ENCODE data around the gene DAPK2. TPM values are rescaled to one million over a fixed set of nuclear protein-coding genes. Genes with fewer than 3 reads are reported as not detected.
A peak's percentile ranks its signal among the peaks of the same experiment; 100 is the strongest.

DAPK2 gene
- total RNA-seq, 6 experiments from 2014 or later, result 2.1 to 5.7 (median 5.1) TPM

DNA sequence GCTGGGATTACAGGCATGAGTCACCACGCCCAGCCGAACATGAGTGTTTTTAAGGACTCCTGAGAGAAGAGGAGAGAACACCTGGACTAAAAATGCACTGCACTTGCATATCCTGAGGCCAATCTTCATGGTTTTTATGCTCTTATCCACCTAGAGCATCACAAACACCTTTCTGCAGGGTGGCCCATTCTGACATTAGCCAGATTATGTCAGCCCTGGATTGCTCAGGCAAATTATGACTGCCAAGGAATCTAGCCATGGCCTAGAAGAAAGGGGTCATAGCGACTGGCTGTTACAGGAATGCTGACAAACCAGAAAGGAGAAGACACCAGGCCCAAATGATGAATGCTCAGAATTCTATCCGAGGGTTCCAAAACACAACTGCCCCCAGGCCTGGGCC lies 171.7 kb downstream of the DAPK2 start:
- Mint-ChIP-seq H3K36me3 (ENCODE audit: low read depth) (no peaks in the 10 kb centered on the region), H3K4me1 (ENCODE audit: low read depth) (peaks cover 19% of the 10 kb centered on the region), H3K9me3 (no peaks in the 10 kb centered on the region), H3K27me3 (ENCODE audit: insufficient read depth) (peaks cover 21% of the 10 kb centered on the region), H3K27ac (no peak overlapping the region), H3K4me3 (no peak overlapping the region)
- no peak for DNase-seq
- no peak for TF ChIP-seq CTCF (IDR thresholded peaks at IDR 0.05)

GRCh38 chr15:63872759-63873510 lies 173.3 kb downstream of the DAPK2 start:
- peaks cover 18% of the 10 kb centered on the region for H3K27me3 Mint-ChIP-seq (ENCODE audit: insufficient read depth)
- no peaks in the 10 kb centered on the region for H3K9me3 Mint-ChIP-seq
- DNase-seq, result no peak
- no peak for TF ChIP-seq CTCF (IDR thresholded peaks at IDR 0.05)
- H3K4me3 Mint-ChIP-seq, result no peak overlapping the region
- no peak overlapping the region for H3K27ac Mint-ChIP-seq
- peaks cover 22% of the 10 kb centered on the region for H3K4me1 Mint-ChIP-seq (ENCODE audit: low read depth)
- H3K36me3 Mint-ChIP-seq (ENCODE audit: low read depth), result no peaks in the 10 kb centered on the region

DNA sequence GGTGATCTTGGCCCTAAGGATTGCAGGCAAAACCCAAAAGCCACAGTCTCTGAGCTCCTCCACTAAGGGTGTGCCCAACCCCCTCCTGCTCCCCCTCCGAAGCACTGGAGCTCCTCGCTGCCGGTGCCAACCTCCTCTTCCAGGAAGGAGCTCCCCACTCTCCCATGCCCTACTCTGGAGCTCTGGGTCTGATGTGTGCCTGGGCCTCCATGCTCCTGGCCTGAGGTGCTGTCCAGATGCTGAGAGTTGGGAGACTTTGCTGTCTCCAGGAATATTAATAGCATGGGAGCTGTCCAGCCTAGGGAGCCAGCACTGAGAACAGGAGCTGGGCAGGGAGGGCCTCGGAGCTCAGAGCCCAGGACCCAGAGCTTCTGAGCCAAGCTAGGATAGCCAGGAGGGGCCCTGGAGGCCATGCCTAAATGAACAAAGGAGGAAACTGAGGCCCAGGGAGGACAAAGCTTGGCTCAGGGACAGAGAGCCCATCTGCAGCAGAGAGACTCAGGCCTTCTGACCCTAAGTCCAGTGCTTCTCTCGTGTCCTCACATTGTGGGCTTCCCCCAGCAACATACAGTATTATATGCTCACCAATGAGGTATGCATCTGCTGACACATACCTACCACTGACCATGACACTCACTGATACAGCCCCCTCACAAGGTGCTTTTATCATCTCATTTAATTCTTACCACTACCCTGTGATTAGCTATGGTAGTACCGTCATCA lies 175.6 kb downstream of the DAPK2 start:
- H3K27me3 Mint-ChIP-seq (ENCODE audit: insufficient read depth), result peaks cover 15% of the 10 kb centered on the region
- no peak overlapping the region for H3K27ac Mint-ChIP-seq
- H3K36me3 Mint-ChIP-seq (ENCODE audit: low read depth), result no peaks in the 10 kb centered on the region
- no peaks in the 10 kb centered on the region for H3K9me3 Mint-ChIP-seq
- H3K4me1 Mint-ChIP-seq (ENCODE audit: low read depth), result peaks cover 22% of the 10 kb centered on the region
- peak; percentile 83 for DNase-seq
- TF ChIP-seq CTCF (IDR thresholded peaks at IDR 0.05), result no peak
- H3K4me3 Mint-ChIP-seq, result no peak overlapping the region

- no peak for TF ChIP-seq CTCF (IDR thresholded peaks at IDR 0.05)
- DNase-seq, result no peak
- Mint-ChIP-seq H3K4me3 (no peak overlapping the region), H3K27me3 (ENCODE audit: insufficient read depth) (peaks cover 10% of the 10 kb centered on the region), H3K4me1 (ENCODE audit: low read depth) (peaks cover 22% of the 10 kb centered on the region), H3K27ac (no peak overlapping the region), H3K9me3 (no peaks in the 10 kb centered on the region), H3K36me3 (ENCODE audit: low read depth) (no peaks in the 10 kb centered on the region)
These were observed 176.3 kb downstream of the DAPK2 start for GRCh38 chr15:63870043-63870394.

DNA sequence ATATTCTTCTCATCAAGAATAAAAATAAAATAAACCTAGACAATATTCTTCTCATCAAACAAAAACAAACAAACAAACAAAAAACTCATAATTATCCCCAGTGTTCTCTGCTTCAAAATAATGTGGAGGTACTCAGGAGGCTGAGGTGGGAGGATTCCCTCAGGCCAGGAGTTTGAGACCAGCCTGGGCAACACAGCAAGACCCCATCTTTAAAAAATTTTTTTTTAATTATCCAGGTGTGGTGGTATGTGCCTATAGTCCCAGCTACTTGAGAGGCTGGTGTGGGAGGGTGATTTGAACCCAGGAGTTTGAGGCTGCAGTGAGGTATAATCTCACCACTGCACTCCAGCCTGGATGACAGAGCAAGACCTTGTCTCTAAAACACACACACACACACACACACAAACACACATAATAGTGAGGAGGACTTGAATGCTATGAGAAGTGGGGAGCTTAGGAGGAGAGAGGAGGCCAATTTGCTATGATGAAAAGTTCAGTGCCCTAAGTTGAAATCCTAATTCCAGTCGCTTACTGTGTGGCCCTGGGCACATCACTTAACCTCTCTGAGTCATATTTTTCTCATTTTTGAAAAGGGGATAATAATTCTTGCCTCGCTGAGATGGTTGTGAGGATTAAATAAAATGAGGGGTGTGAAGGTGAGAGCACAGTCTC lies 176.8 kb downstream of the DAPK2 start:
- Mint-ChIP-seq H3K4me1 (ENCODE audit: low read depth) (peaks cover 22% of the 10 kb centered on the region), H3K4me3 (no peak overlapping the region), H3K36me3 (ENCODE audit: low read depth) (no peaks in the 10 kb centered on the region), H3K27me3 (ENCODE audit: insufficient read depth) (peaks cover 10% of the 10 kb centered on the region), H3K9me3 (no peaks in the 10 kb centered on the region), H3K27ac (no peak overlapping the region)
- DNase-seq, result no peak
- TF ChIP-seq CTCF (IDR thresholded peaks at IDR 0.05), result no peak

All from HFFc6 (cell line).